ENCODE data around the gene DDR1.

Gene DDR1

GRCh38 chr6:30883685-30884520, at the start of gene DDR1:
DDR1 (plus strand) TSS chr6:30884519; CDS start chr6:30888730, 4,211 bp downstream.
- peak; percentile 78 for DNase-seq (ENCODE audit: insufficient read length, low spot score)
- no peak for FAIRE-seq
- TF ChIP-seq CTCF (IDR thresholded peaks at IDR 0.05; ENCODE audit: insufficient read depth, missing control alignments): no peak

GRCh38 chr6:30834646-30835045, 49.7 kb upstream of the DDR1 start:
- FAIRE-seq (no peak), DNase-seq (ENCODE audit: insufficient read length, low spot score) (no peak)
- TF ChIP-seq CTCF (IDR thresholded peaks at IDR 0.05; ENCODE audit: insufficient read depth, missing control alignments): no peak

- no peak for TF ChIP-seq CTCF (IDR thresholded peaks at IDR 0.05; ENCODE audit: insufficient read depth, missing control alignments)
- DNase-seq (ENCODE audit: insufficient read length, low spot score) (no peak), FAIRE-seq (no peak)
Measured at GRCh38 chr6:30835576-30835975, 48.7 kb upstream of the DDR1 start.

- FAIRE-seq (no peak), DNase-seq (ENCODE audit: insufficient read length, low spot score) (no peak)
- TF ChIP-seq CTCF (IDR thresholded peaks at IDR 0.05; ENCODE audit: insufficient read depth, missing control alignments): no peak
Measured at GRCh38 chr6:30836431-30836866, 47.9 kb upstream of the DDR1 start.

GRCh38 chr6:30836957-30837356, 47.4 kb upstream of the DDR1 start:
- DNase-seq (ENCODE audit: insufficient read length, low spot score): no peak

GRCh38 chr6:30837432-30837831, 46.9 kb upstream of the DDR1 start:
- no peak for FAIRE-seq
- TF ChIP-seq CTCF (IDR thresholded peaks at IDR 0.05; ENCODE audit: insufficient read depth, missing control alignments): no peak
- no peak for DNase-seq (ENCODE audit: insufficient read length, low spot score)

More at GRCh38 chr6:30836957-30837356, 47.4 kb upstream of the DDR1 start:
- no peak for FAIRE-seq
- no peak for TF ChIP-seq CTCF (IDR thresholded peaks at IDR 0.05; ENCODE audit: insufficient read depth, missing control alignments)

- DNase-seq (ENCODE audit: insufficient read length, low spot score) (no peak), FAIRE-seq (no peak)
- no peak for TF ChIP-seq CTCF (IDR thresholded peaks at IDR 0.05; ENCODE audit: insufficient read depth, missing control alignments)
Measured at GRCh38 chr6:30837870-30838269, 46.4 kb upstream of the DDR1 start.

All from D721Med (cell line).